Measurements from ENCODE around the gene APBA2. TPM values are rescaled to one million over a fixed set of nuclear protein-coding genes. Genes with fewer than 3 reads are reported as not detected.

Gene APBA2
- total RNA-seq, 1 donor from 2014 or later: 33.1 TPM

DNA sequence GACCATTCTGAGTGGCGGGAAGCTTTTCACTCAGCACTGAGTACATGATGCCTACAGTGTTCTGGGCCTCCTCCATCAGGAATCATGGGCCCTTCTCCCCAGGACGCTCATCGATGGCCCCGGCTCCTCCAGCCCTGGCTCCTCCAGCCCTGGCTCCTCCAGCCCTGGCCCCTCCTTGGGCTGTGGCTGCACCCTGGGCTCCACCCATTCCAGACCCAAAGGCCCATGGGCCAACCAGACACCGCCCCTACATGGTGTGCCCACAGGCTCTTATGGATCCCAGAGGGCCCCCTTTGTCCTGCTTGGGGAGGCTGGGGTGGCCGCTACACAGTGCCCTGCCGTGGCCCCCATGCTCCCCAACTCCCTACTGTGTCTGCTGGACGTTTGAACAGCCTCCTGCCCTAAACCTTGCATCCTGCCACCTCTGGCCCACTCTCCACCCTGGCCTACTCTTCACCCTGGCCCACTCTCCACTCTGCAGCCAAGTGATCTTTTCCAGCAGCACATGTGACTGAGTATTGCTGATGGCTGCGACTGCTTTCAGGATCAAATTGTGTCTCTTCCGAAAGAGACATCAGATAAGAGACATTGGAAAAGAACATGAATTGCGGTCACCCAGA, 57.9 kb downstream of the APBA2 start:
- no peaks in the 10 kb centered on the region for H3K27me3 Mint-ChIP-seq (ENCODE audit: low read depth)
- DNase-seq (ENCODE audit: low spot score in 2 of 2, unreplicated experiment in 2 of 2): no peak
- H3K4me1 Mint-ChIP-seq: no peaks in the 10 kb centered on the region
- peaks cover 10% of the 10 kb centered on the region for H3K9me3 Mint-ChIP-seq
- H3K4me3 Mint-ChIP-seq: no peak overlapping the region
- no peak overlapping the region for H3K27ac Mint-ChIP-seq
- peaks cover 20% of the 10 kb centered on the region for H3K36me3 Mint-ChIP-seq
- TF ChIP-seq CTCF (IDR thresholded peaks at IDR 0.05; ENCODE audit: unreplicated experiment): no peak

- Mint-ChIP-seq H3K4me1 (no peaks in the 10 kb centered on the region), H3K36me3 (peaks cover 20% of the 10 kb centered on the region), H3K4me3 (no peak overlapping the region)
These were observed 58.5 kb downstream of the APBA2 start for GRCh38 chr15:28944286-28944685.

GRCh38 chr15:28944696-28945300, 59.0 kb downstream of the APBA2 start:
- H3K27ac Mint-ChIP-seq: no peak overlapping the region

More at GRCh38 chr15:28944286-28944685, 58.5 kb downstream of the APBA2 start:
- TF ChIP-seq CTCF (IDR thresholded peaks at IDR 0.05; ENCODE audit: unreplicated experiment): no peak
- Mint-ChIP-seq H3K9me3 (peaks cover 6% of the 10 kb centered on the region), H3K27me3 (ENCODE audit: low read depth) (no peaks in the 10 kb centered on the region), H3K27ac (no peak overlapping the region)
- DNase-seq (ENCODE audit: low spot score in 2 of 2, unreplicated experiment in 2 of 2): no peak

GRCh38 chr15:28945626-28946230, 60.0 kb downstream of the APBA2 start:
- H3K27ac Mint-ChIP-seq: no peak overlapping the region
- no peaks in the 10 kb centered on the region for H3K4me1 Mint-ChIP-seq
- peaks cover 20% of the 10 kb centered on the region for H3K36me3 Mint-ChIP-seq
- no peak overlapping the region for H3K4me3 Mint-ChIP-seq
- H3K27me3 Mint-ChIP-seq (ENCODE audit: low read depth): no peaks in the 10 kb centered on the region
- peaks cover 6% of the 10 kb centered on the region for H3K9me3 Mint-ChIP-seq
- no peak for DNase-seq (ENCODE audit: low spot score in 2 of 2, unreplicated experiment in 2 of 2)
- TF ChIP-seq CTCF (IDR thresholded peaks at IDR 0.05; ENCODE audit: unreplicated experiment): no peak

More at GRCh38 chr15:28944696-28945300, 59.0 kb downstream of the APBA2 start:
- no peak for TF ChIP-seq CTCF (IDR thresholded peaks at IDR 0.05; ENCODE audit: unreplicated experiment)
- H3K9me3 Mint-ChIP-seq: peaks cover 6% of the 10 kb centered on the region
- peaks cover 20% of the 10 kb centered on the region for H3K36me3 Mint-ChIP-seq
- no peak for DNase-seq (ENCODE audit: low spot score in 2 of 2, unreplicated experiment in 2 of 2)
- no peak overlapping the region for H3K4me3 Mint-ChIP-seq
- H3K27me3 Mint-ChIP-seq (ENCODE audit: low read depth): no peaks in the 10 kb centered on the region
- no peaks in the 10 kb centered on the region for H3K4me1 Mint-ChIP-seq

GRCh38 chr15:28946803-28947202, 61.0 kb downstream of the APBA2 start:
- Mint-ChIP-seq H3K4me3 (no peak overlapping the region), H3K27ac (no peak overlapping the region), H3K27me3 (ENCODE audit: low read depth) (no peaks in the 10 kb centered on the region), H3K9me3 (peaks cover 6% of the 10 kb centered on the region), H3K36me3 (peaks cover 17% of the 10 kb centered on the region), H3K4me1 (no peaks in the 10 kb centered on the region)
- TF ChIP-seq CTCF (IDR thresholded peaks at IDR 0.05; ENCODE audit: unreplicated experiment): no peak
- no peak for DNase-seq (ENCODE audit: low spot score in 2 of 2, unreplicated experiment in 2 of 2)
